GM23338 (cell line): ENCODE results near the gene DENND4C. TPM values are rescaled to one million over a fixed set of nuclear protein-coding genes. Genes with fewer than 3 reads are reported as not detected.

Experiments
- ATAC-seq: fragments of 200-7000 bp; cut with Tn5 transposase; 3 replicates; pipeline ENCODE4 v1.9.1; 2020
- DNase-seq: peaks from one replicate; pipeline ENCODE4 v3.0.0-alpha.2; 2015; ENCODE audit warnings: low spot score
- H2AFZ ChIP-seq: fragments of 200-600 bp; sonication (generic); 2 replicates; pipeline ENCODE4 v1.8.0; 2016; ENCODE audit warnings: antibody characterized with exemption, mild to moderate bottlenecking, moderate library complexity
- H3F3A ChIP-seq: fragments of 200-600 bp; sonication (generic); replicated peaks from 2 replicates; pipeline ENCODE4 v1.8.0; 2017; ENCODE audit warnings: antibody characterized with exemption, mixed run types, low read depth
- H3K27ac ChIP-seq: fragments of 200-600 bp; sonication (generic); 2 replicates; pipeline ENCODE4 v1.6.1; 2016; ENCODE audit warnings: low read depth
- H3K27me3 ChIP-seq: fragments of 200-600 bp; sonication (generic); 2 replicates; pipeline ENCODE4 v1.8.0; 2016; ENCODE audit warnings: mild to moderate bottlenecking, mixed run types, moderate library complexity; ENCODE audit not compliant: insufficient read depth
- H3K36me3 ChIP-seq: fragments of 200-600 bp; sonication (generic); 2 replicates; pipeline ENCODE4 v1.8.0; 2016; ENCODE audit warnings: mild to moderate bottlenecking; ENCODE audit not compliant: insufficient read depth
- H3K4me1 ChIP-seq: fragments of 200-600 bp; sonication (generic); 2 replicates; pipeline ENCODE4 v1.8.0; 2016; ENCODE audit warnings: mild to moderate bottlenecking, moderate library complexity; ENCODE audit not compliant: insufficient read depth
- H3K4me2 ChIP-seq: fragments of 200-600 bp; sonication (generic); 2 replicates; pipeline ENCODE4 v1.7.1; 2017; ENCODE audit warnings: mixed run types
- H3K4me3 ChIP-seq: fragments of 200-600 bp; sonication (generic); 2 replicates; pipeline ENCODE4 v1.6.1; 2016; ENCODE audit warnings: mixed run types
- H3K79me2 ChIP-seq: fragments of 200-600 bp; sonication (generic); replicated peaks from 2 replicates; pipeline ENCODE4 v1.8.0; 2017; ENCODE audit warnings: mild to moderate bottlenecking; ENCODE audit not compliant: insufficient read depth
- H3K9me2 ChIP-seq: fragments of 200-600 bp; sonication (generic); 2 replicates; pipeline ENCODE4 v1.8.0; 2017; ENCODE audit not compliant: insufficient read depth
- H4K20me1 ChIP-seq: fragments of 200-600 bp; sonication (generic); replicated peaks from 2 replicates; pipeline ENCODE4 v1.8.0; 2017; ENCODE audit warnings: mild to moderate bottlenecking; ENCODE audit not compliant: insufficient read depth
- H3K27ac Mint-ChIP-seq: 2 replicates; pipeline ENCODE4 v1.8.0; 2020; ENCODE audit warnings: inconsistent platforms, mild to moderate bottlenecking, moderate library complexity, mixed read lengths
- H3K27me3 Mint-ChIP-seq: 3 replicates; pipeline ENCODE4 v1.8.0; 2022; ENCODE audit warnings: low read depth, mild to moderate bottlenecking, moderate library complexity, mixed read lengths, inconsistent platforms; ENCODE audit not compliant: insufficient read depth, poor library complexity
- H3K36me3 Mint-ChIP-seq: 3 replicates; pipeline ENCODE4 v1.8.0; 2021; ENCODE audit warnings: low read depth, mild to moderate bottlenecking, inconsistent platforms, moderate library complexity, mixed read lengths
- H3K4me1 Mint-ChIP-seq: 3 replicates; pipeline ENCODE4 v1.8.0; 2020; ENCODE audit warnings: mild to moderate bottlenecking, inconsistent platforms, mixed read lengths
- H3K4me3 Mint-ChIP-seq: 3 replicates; pipeline ENCODE4 v1.8.0; 2021; ENCODE audit warnings: moderate library complexity, mild to moderate bottlenecking, inconsistent platforms, mixed read lengths
- H3K9me3 Mint-ChIP-seq: 3 replicates; pipeline ENCODE4 v1.8.0; 2020; ENCODE audit warnings: moderate library complexity, mild to moderate bottlenecking, inconsistent platforms, mixed read lengths
- CREB1 ChIP-seq: fragments of 250-450 bp; sonication (Bioruptor Pico); IDR thresholded peaks from 2 replicates; pipeline ENCODE4 v1.5.0; 2020; ENCODE audit warnings: low read depth, mild to moderate bottlenecking, moderate library complexity
- EZH2 ChIP-seq: fragments of 200-600 bp; sonication (generic); IDR thresholded peaks from one replicate; pipeline ENCODE4 v1.8.0; 2017; ENCODE audit warnings: antibody characterized with exemption, mild to moderate bottlenecking, low read depth; ENCODE audit not compliant: unreplicated experiment
- EZH2phosphoT487 ChIP-seq: fragments of 200-600 bp; sonication (generic); IDR thresholded peaks from one replicate; pipeline ENCODE4 v1.8.1; 2018; ENCODE audit warnings: antibody characterized with exemption; ENCODE audit not compliant: unreplicated experiment
- JUNB ChIP-seq: IDR thresholded peaks from one replicate; pipeline ENCODE4 v1.6.1; 2016; ENCODE audit warnings: antibody characterized with exemption; ENCODE audit not compliant: unreplicated experiment
- NANOG ChIP-seq: IDR thresholded peaks from 2 replicates; pipeline ENCODE4 v1.6.1; 2016; ENCODE audit warnings: antibody characterized with exemption, borderline replicate concordance
- POLR2AphosphoS5 ChIP-seq: IDR thresholded peaks from 2 replicates; pipeline ENCODE4 v1.6.1; 2016; ENCODE audit warnings: antibody characterized with exemption, low read depth
- STAT1 ChIP-seq: IDR thresholded peaks from one replicate; pipeline ENCODE4 v1.6.1; 2016; ENCODE audit warnings: antibody characterized with exemption; ENCODE audit not compliant: unreplicated experiment
- ZNF114 ChIP-seq: fragments of 250-450 bp; sonication (Bioruptor Pico); IDR thresholded peaks from 2 replicates; pipeline ENCODE4 v1.5.0; 2020; ENCODE audit warnings: mild to moderate bottlenecking, moderate library complexity
- ZNF331 ChIP-seq: fragments of 250-450 bp; sonication (Bioruptor Pico); IDR thresholded peaks from 2 replicates; pipeline ENCODE4 v1.5.0; 2020; ENCODE audit warnings: low read depth, mild to moderate bottlenecking, moderate library complexity
- polyA plus RNA-seq: library from polyadenylated mRNA; unstranded; fragments of >200 nt; fragmentation: Nextera tagmentation; extraction: Ambion mirVana; gene quantifications from 2 replicates; pipeline ENCODE4 v1.2.1, GENCODE V29; 2016
- total RNA-seq: library from RNA; depleted of rRNA; stranded (reverse); fragments of >200 nt; shearing (Covaris generic); gene quantifications from 2 replicates; pipeline ENCODE4 v1.2.3, GENCODE V29; 2014
- TF ChIP-seq, protein P1 (sequence below): IDR thresholded peaks from one replicate; pipeline ENCODE4 v1.6.1; 2018; ENCODE audit warnings: antibody characterized with exemption; ENCODE audit not compliant: unreplicated experiment
- TF ChIP-seq, protein P2 (sequence below): fragments of 250-450 bp; sonication (Bioruptor Pico); IDR thresholded peaks from 2 replicates; pipeline ENCODE4 v1.5.0; 2020; ENCODE audit warnings: mild to moderate bottlenecking, moderate library complexity
- TF ChIP-seq, protein P3 (sequence below): IDR thresholded peaks from 2 replicates; pipeline ENCODE4 v1.6.1; 2016; ENCODE audit warnings: antibody characterized with exemption
- TF ChIP-seq, protein P4 (sequence below), 2 experiments: fragments of 200-600 bp in 1 of 2; sonication (generic) in 1 of 2; conservative IDR thresholded peaks; 2 replicates each; pipeline versions ENCODE4 v1.5.1 to v1.6.1; 2016 to 2017; ENCODE audit warnings: antibody characterized with exemption in 2 of 2, low read depth in 2 of 2, mild to moderate bottlenecking in 2 of 2, moderate library complexity in 1 of 2

DENND4C gene
- total and polyA plus RNA-seq, 2 experiments from 2014 or later, result 6.4 to 30.8 TPM

DNA sequence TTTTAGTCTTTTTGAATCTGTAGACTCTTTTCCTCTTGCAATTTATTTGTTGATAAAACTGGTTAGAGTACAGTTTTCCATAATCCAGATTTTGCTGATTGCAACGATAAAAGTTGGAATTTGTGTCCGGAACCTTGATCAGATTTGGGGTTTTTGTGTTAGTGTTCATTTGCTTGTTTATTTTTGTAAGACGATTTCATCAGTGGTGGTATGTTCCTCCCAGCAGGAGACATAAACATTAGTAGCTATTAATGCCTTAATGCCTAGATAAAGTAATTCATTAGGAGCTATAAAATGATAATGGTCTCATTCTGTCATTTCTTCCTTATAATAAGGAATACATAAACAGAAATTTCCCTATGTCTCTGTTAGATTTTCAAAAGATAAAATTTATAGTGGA lies 128.2 kb downstream of the DENND4C start:
- no peak for ATAC-seq
- TF ChIP-seq, protein P1, sequence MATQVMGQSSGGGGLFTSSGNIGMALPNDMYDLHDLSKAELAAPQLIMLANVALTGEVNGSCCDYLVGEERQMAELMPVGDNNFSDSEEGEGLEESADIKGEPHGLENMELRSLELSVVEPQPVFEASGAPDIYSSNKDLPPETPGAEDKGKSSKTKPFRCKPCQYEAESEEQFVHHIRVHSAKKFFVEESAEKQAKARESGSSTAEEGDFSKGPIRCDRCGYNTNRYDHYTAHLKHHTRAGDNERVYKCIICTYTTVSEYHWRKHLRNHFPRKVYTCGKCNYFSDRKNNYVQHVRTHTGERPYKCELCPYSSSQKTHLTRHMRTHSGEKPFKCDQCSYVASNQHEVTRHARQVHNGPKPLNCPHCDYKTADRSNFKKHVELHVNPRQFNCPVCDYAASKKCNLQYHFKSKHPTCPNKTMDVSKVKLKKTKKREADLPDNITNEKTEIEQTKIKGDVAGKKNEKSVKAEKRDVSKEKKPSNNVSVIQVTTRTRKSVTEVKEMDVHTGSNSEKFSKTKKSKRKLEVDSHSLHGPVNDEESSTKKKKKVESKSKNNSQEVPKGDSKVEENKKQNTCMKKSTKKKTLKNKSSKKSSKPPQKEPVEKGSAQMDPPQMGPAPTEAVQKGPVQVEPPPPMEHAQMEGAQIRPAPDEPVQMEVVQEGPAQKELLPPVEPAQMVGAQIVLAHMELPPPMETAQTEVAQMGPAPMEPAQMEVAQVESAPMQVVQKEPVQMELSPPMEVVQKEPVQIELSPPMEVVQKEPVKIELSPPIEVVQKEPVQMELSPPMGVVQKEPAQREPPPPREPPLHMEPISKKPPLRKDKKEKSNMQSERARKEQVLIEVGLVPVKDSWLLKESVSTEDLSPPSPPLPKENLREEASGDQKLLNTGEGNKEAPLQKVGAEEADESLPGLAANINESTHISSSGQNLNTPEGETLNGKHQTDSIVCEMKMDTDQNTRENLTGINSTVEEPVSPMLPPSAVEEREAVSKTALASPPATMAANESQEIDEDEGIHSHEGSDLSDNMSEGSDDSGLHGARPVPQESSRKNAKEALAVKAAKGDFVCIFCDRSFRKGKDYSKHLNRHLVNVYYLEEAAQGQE, result no peak
- TF ChIP-seq EZH2phosphoT487 (no peak), CREB1 (CRISPR knock-in tag) (no peak), ZNF114 (CRISPR knock-in tag) (no peak), NANOG (no peak), EZH2 (no peak), STAT1 (no peak), ZNF331 (CRISPR knock-in tag) (no peak), POLR2AphosphoS5 (no peak), JUNB (no peak)
- TF ChIP-seq, protein P2, sequence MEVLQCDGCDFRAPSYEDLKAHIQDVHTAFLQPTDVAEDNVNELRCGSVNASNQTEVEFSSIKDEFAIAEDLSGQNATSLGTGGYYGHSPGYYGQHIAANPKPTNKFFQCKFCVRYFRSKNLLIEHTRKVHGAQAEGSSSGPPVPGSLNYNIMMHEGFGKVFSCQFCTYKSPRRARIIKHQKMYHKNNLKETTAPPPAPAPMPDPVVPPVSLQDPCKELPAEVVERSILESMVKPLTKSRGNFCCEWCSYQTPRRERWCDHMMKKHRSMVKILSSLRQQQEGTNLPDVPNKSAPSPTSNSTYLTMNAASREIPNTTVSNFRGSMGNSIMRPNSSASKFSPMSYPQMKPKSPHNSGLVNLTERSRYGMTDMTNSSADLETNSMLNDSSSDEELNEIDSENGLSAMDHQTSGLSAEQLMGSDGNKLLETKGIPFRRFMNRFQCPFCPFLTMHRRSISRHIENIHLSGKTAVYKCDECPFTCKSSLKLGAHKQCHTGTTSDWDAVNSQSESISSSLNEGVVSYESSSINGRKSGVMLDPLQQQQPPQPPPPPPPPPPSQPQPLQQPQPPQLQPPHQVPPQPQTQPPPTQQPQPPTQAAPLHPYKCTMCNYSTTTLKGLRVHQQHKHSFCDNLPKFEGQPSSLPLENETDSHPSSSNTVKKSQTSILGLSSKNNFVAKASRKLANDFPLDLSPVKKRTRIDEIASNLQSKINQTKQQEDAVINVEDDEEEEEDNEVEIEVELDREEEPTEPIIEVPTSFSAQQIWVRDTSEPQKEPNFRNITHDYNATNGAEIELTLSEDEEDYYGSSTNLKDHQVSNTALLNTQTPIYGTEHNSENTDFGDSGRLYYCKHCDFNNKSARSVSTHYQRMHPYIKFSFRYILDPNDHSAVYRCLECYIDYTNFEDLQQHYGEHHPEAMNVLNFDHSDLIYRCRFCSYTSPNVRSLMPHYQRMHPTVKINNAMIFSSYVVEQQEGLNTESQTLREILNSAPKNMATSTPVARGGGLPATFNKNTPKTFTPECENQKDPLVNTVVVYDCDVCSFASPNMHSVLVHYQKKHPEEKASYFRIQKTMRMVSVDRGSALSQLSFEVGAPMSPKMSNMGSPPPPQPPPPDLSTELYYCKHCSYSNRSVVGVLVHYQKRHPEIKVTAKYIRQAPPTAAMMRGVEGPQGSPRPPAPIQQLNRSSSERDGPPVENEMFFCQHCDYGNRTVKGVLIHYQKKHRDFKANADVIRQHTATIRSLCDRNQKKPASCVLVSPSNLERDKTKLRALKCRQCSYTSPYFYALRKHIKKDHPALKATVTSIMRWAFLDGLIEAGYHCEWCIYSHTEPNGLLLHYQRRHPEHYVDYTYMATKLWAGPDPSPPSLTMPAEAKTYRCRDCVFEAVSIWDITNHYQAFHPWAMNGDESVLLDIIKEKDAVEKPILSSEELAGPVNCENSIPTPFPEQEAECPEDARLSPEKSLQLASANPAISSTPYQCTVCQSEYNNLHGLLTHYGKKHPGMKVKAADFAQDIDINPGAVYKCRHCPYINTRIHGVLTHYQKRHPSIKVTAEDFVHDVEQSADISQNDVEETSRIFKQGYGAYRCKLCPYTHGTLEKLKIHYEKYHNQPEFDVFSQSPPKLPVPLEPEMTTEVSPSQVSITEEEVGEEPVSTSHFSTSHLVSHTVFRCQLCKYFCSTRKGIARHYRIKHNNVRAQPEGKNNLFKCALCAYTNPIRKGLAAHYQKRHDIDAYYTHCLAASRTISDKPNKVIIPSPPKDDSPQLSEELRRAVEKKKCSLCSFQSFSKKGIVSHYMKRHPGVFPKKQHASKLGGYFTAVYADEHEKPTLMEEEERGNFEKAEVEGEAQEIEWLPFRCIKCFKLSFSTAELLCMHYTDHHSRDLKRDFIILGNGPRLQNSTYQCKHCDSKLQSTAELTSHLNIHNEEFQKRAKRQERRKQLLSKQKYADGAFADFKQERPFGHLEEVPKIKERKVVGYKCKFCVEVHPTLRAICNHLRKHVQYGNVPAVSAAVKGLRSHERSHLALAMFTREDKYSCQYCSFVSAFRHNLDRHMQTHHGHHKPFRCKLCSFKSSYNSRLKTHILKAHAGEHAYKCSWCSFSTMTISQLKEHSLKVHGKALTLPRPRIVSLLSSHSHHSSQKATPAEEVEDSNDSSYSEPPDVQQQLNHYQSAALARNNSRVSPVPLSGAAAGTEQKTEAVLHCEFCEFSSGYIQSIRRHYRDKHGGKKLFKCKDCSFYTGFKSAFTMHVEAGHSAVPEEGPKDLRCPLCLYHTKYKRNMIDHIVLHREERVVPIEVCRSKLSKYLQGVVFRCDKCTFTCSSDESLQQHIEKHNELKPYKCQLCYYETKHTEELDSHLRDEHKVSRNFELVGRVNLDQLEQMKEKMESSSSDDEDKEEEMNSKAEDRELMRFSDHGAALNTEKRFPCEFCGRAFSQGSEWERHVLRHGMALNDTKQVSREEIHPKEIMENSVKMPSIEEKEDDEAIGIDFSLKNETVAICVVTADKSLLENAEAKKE (CRISPR knock-in tag), result no peak
- TF ChIP-seq, protein P3, sequence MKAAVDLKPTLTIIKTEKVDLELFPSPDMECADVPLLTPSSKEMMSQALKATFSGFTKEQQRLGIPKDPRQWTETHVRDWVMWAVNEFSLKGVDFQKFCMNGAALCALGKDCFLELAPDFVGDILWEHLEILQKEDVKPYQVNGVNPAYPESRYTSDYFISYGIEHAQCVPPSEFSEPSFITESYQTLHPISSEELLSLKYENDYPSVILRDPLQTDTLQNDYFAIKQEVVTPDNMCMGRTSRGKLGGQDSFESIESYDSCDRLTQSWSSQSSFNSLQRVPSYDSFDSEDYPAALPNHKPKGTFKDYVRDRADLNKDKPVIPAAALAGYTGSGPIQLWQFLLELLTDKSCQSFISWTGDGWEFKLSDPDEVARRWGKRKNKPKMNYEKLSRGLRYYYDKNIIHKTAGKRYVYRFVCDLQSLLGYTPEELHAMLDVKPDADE, result no peak
- TF ChIP-seq, protein P4, sequence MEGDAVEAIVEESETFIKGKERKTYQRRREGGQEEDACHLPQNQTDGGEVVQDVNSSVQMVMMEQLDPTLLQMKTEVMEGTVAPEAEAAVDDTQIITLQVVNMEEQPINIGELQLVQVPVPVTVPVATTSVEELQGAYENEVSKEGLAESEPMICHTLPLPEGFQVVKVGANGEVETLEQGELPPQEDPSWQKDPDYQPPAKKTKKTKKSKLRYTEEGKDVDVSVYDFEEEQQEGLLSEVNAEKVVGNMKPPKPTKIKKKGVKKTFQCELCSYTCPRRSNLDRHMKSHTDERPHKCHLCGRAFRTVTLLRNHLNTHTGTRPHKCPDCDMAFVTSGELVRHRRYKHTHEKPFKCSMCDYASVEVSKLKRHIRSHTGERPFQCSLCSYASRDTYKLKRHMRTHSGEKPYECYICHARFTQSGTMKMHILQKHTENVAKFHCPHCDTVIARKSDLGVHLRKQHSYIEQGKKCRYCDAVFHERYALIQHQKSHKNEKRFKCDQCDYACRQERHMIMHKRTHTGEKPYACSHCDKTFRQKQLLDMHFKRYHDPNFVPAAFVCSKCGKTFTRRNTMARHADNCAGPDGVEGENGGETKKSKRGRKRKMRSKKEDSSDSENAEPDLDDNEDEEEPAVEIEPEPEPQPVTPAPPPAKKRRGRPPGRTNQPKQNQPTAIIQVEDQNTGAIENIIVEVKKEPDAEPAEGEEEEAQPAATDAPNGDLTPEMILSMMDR (conservative IDR thresholded peaks at IDR 0.05; ENCODE audit: low read depth in 2 of 2), result no peak
- no peak overlapping the region for H3K27ac ChIP-seq
- peaks cover 32% of the 10 kb centered on the region for H3K36me3 ChIP-seq
- H3K4me3 ChIP-seq, result no peak overlapping the region
- H3K4me3 Mint-ChIP-seq, result no peak overlapping the region
- no peaks in the 10 kb centered on the region for H3K9me3 Mint-ChIP-seq
- H3K79me2 ChIP-seq, result no peaks in the 10 kb centered on the region
- H3K36me3 Mint-ChIP-seq, result peaks cover 15% of the 10 kb centered on the region; the same call in 2 of the 3 replicates
- no peaks in the 10 kb centered on the region for H3K4me1 Mint-ChIP-seq
- H3K27ac Mint-ChIP-seq, result no peak overlapping the region
- no peak overlapping the region for H2AFZ ChIP-seq
- no peaks in the 10 kb centered on the region for H3K9me2 ChIP-seq
- no peaks in the 10 kb centered on the region for H4K20me1 ChIP-seq
- H3K27me3 Mint-ChIP-seq, result no peaks in the 10 kb centered on the region
- H3K27me3 ChIP-seq, result no peaks in the 10 kb centered on the region
- no peaks in the 10 kb centered on the region for H3F3A ChIP-seq
- DNase-seq, result no peak
- H3K4me1 ChIP-seq, result no peaks in the 10 kb centered on the region
- H3K4me2 ChIP-seq, result no peak overlapping the region
